ENCODE measurements around the gene RAPGEF6.
"Not testable (repeated sequence)": the region's sequence is repeated elsewhere in the genome, so short reads cannot be mapped to it uniquely, and the experiment has no call there.

The RAPGEF6 gene

GRCh38 chr5:131419877-131420276 lies 215.2 kb downstream of the RAPGEF6 start:
- no peaks in the 10 kb centered on the region for H3K27me3 ChIP-seq (ENCODE audit: low read depth, low read length)
- no peaks in the 10 kb centered on the region for H3K4me1 ChIP-seq (ENCODE audit: control insufficient read depth in 1 of 2, insufficient read depth in 2 of 2, low read length in 2 of 2)
- no peak overlapping the region for H3K4me3 ChIP-seq (ENCODE audit: low read depth in 1 of 2, low read length in 2 of 2)
- no peak overlapping the region for H3K27ac ChIP-seq (ENCODE audit: low read length)
- H3K9me3 ChIP-seq (ENCODE audit: control insufficient read depth in 1 of 2, low read length in 2 of 2), result no peaks in the 10 kb centered on the region
- H3K36me3 ChIP-seq (ENCODE audit: control insufficient read depth in 1 of 2, insufficient read depth in 2 of 2, low read length in 2 of 2), result no peaks in the 10 kb centered on the region

DNA sequence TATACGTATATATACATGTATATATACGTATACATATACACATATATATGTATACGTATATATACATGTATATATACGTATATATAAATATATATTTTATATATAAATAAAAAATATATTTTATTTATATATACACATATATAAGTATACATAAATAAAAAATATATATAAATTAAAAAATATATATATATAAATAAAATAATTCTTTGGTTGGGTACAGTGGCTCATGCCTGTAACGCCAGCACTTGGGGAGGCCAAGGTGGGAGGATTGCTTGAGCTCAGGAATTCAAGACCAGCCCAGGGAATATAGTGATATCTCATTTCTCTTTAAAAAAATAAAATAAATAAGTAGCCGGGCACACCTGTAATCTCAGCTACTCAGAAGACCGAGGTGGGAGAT lies 216.2 kb downstream of the RAPGEF6 start:
- Histone ChIP-seq H3K4me3 (ENCODE audit: low read depth in 1 of 2, low read length in 2 of 2) (no peak overlapping the region), H3K4me1 (ENCODE audit: control insufficient read depth in 1 of 2, insufficient read depth in 2 of 2, low read length in 2 of 2) (no peaks in the 10 kb centered on the region), H3K36me3 (ENCODE audit: control insufficient read depth in 1 of 2, insufficient read depth in 2 of 2, low read length in 2 of 2) (peaks cover 0 to 6% of the 10 kb centered on the region in 2 donors), H3K9me3 (ENCODE audit: control insufficient read depth in 1 of 2, low read length in 2 of 2) (no peaks in the 10 kb centered on the region), H3K27ac (ENCODE audit: low read length) (no peak overlapping the region), H3K27me3 (ENCODE audit: low read depth, low read length) (no peaks in the 10 kb centered on the region)

DNA sequence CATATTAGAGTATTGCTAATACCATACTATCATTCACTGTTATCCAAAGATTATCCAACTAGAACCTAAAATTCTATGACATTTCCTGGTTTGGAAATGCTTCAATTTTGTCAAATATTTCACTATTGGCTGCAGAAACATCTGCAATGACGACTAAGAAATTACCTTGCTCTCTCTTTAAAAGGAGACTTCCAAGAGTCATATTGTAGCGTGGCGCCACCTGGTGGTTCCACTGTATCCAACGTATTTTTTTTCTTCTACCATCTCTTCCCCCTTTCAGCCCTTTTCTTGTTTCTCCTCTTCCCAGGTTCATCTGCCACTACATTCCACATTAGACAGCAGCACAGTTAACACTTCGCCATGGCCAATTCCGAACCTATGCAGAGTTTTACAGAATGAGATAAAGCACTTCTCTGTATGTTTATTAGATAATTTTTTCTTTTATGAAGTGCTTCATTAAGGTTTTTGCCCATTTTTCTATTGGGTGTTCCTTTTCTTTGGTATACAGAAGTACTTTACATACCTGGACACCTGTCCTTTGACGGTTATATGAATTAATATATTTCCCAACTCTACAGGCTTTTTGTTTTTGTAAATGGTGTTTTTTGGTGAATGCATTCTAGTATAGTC lies 217.7 kb downstream of the RAPGEF6 start:
- H3K4me3 ChIP-seq (ENCODE audit: low read depth in 1 of 2, low read length in 2 of 2), result no peak overlapping the region
- H3K4me1 ChIP-seq (ENCODE audit: control insufficient read depth in 1 of 2, insufficient read depth in 2 of 2, low read length in 2 of 2), result no peaks in the 10 kb centered on the region
- H3K27ac ChIP-seq (ENCODE audit: low read length), result no peak overlapping the region
- no peaks in the 10 kb centered on the region for H3K27me3 ChIP-seq (ENCODE audit: low read depth, low read length)
- H3K36me3 ChIP-seq (ENCODE audit: control insufficient read depth in 1 of 2, insufficient read depth in 2 of 2, low read length in 2 of 2), result peaks cover 0 to 12% of the 10 kb centered on the region in 2 donors
- no peaks in the 10 kb centered on the region for H3K9me3 ChIP-seq (ENCODE audit: control insufficient read depth in 1 of 2, low read length in 2 of 2)

DNA sequence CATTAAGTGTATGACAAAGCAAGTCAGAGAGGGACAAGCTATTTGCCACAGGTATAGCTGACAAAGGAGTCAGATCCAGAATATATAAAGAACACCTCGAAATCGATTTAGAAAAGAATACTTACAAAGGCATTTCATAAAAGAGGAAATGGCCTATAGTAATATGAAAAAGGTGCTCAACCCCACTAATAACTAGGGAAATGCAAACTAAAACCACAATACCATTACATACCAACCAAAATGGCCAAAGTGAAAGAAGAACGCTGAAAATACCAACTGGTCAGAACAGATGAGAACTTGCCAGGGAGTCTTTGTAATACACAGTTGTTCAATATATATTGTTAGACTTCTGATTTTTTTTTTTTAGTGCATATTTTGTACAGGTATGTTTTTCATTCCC lies 218.3 kb downstream of the RAPGEF6 start:
- Histone ChIP-seq H3K4me1 (ENCODE audit: control insufficient read depth in 1 of 2, insufficient read depth in 2 of 2, low read length in 2 of 2) (no peaks in the 10 kb centered on the region), H3K27me3 (ENCODE audit: low read depth, low read length) (no peaks in the 10 kb centered on the region), H3K36me3 (ENCODE audit: control insufficient read depth in 1 of 2, insufficient read depth in 2 of 2, low read length in 2 of 2) (peaks cover 0 to 12% of the 10 kb centered on the region in 2 donors), H3K4me3 (ENCODE audit: low read depth in 1 of 2, low read length in 2 of 2) (no peak overlapping the region), H3K27ac (ENCODE audit: low read length) (no peak overlapping the region), H3K9me3 (ENCODE audit: control insufficient read depth in 1 of 2, low read length in 2 of 2) (no peaks in the 10 kb centered on the region)

DNA sequence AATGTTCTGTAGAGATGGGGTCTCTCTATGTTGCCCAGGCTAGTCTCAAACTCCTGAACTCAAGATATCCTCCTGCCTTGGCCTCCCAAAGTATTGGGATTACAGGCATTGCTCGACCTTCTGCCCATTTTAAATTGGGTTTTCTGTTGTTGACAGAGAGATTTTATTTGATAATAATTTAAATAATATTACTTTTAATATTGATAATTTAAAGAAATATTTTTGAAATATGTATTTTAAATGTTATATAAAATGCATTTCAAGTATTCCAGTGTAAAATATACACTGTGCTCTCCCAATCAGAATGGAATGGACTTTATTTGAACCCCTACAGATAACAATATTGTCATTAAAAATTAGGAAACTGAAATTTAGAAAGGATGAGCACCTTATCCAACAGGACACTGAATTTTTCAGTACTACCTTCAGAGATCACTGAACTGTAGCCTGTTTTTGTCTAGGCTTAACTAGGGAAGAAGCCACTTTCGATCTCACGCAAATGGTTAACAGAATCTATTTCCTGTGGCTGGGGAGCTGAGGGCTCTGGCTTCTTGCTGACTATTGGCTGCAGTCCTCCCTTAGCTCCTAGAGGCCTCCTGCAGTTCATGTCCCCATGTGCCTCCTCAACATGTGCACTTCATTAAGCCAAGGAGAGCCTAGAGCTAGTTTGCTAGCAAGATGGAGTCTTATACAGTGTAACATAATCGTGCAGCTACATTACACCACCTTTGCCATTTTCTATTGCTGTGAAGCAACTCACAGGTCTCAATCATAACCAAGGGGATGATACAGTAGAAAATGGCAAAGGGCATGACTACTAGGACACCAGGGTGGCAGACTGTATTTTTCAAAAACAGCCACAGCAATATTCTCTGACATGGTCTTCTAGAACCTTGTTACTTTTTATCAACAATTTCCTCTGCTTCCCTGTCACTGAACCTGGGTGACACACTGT lies 221.1 kb downstream of the RAPGEF6 start:
- H3K27ac ChIP-seq (ENCODE audit: low read length), result no peak overlapping the region
- no peaks in the 10 kb centered on the region for H3K9me3 ChIP-seq (ENCODE audit: control insufficient read depth in 1 of 2, low read length in 2 of 2)
- H3K4me1 ChIP-seq (ENCODE audit: control insufficient read depth in 1 of 2, insufficient read depth in 2 of 2, low read length in 2 of 2), result no peaks in the 10 kb centered on the region
- H3K4me3 ChIP-seq (ENCODE audit: low read depth in 1 of 2, low read length in 2 of 2), result no peak overlapping the region
- H3K36me3 ChIP-seq (ENCODE audit: control insufficient read depth in 1 of 2, insufficient read depth in 2 of 2, low read length in 2 of 2), result peaks cover 0 to 15% of the 10 kb centered on the region in 2 donors
- H3K27me3 ChIP-seq (ENCODE audit: low read depth, low read length), result no peaks in the 10 kb centered on the region

DNA sequence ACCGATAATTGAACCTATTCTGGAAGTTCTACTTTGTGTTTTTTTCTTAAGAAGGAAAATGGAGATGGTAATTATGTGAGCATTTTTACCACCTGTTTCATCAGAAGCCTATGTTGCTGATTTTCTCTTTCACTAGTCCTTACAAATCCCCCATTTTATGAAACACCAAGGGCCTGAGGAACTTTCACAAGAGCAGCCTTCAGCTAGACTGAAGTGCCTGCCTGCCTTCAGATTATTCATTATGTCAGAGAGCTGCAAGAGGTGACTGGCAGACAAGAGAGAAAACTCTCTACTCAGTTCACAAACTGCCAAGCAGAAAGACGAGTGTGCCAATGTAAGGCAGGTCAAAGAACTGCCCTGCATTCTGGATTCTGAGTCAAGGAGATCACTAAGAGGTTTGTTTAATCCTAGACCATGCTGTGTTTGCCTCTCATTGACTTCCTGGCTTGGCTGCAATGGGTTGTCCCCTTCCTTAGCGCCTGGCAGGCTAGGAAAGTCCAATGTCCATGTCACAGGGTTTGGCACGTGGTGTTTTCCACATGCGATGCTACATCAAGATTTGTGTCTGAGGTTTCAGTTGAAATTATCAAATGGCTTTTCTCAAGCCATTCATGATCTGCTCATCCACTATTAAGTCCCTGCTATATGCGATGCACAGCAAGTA lies 227.9 kb downstream of the RAPGEF6 start:
- peaks cover 0 to 26% of the 10 kb centered on the region in 2 donors for H3K36me3 ChIP-seq (ENCODE audit: control insufficient read depth in 1 of 2, insufficient read depth in 2 of 2, low read length in 2 of 2)
- H3K27me3 ChIP-seq (ENCODE audit: low read depth, low read length), result no peaks in the 10 kb centered on the region
- no peak overlapping the region for H3K4me3 ChIP-seq (ENCODE audit: low read depth in 1 of 2, low read length in 2 of 2)
- H3K9me3 ChIP-seq (ENCODE audit: control insufficient read depth in 1 of 2, low read length in 2 of 2), result peaks cover 0 to 3% of the 10 kb centered on the region in 2 donors
- H3K27ac ChIP-seq (ENCODE audit: low read length), result no peak overlapping the region
- H3K4me1 ChIP-seq (ENCODE audit: control insufficient read depth in 1 of 2, insufficient read depth in 2 of 2, low read length in 2 of 2), result no peaks in the 10 kb centered on the region

- Histone ChIP-seq H3K27ac (ENCODE audit: low read length) (no peak overlapping the region), H3K36me3 (ENCODE audit: control insufficient read depth in 1 of 2, insufficient read depth in 2 of 2, low read length in 2 of 2) (peaks cover 0 to 23% of the 10 kb centered on the region in 2 donors), H3K9me3 (ENCODE audit: control insufficient read depth in 1 of 2, low read length in 2 of 2) (peaks cover 4% of the 10 kb centered on the region in 2 donors), H3K27me3 (ENCODE audit: low read depth, low read length) (no peaks in the 10 kb centered on the region), H3K4me3 (ENCODE audit: low read depth in 1 of 2, low read length in 2 of 2) (no peak overlapping the region), H3K4me1 (ENCODE audit: control insufficient read depth in 1 of 2, insufficient read depth in 2 of 2, low read length in 2 of 2) (no peaks in the 10 kb centered on the region)
These were observed 229.0 kb downstream of the RAPGEF6 start for GRCh38 chr5:131406076-131406475.

DNA sequence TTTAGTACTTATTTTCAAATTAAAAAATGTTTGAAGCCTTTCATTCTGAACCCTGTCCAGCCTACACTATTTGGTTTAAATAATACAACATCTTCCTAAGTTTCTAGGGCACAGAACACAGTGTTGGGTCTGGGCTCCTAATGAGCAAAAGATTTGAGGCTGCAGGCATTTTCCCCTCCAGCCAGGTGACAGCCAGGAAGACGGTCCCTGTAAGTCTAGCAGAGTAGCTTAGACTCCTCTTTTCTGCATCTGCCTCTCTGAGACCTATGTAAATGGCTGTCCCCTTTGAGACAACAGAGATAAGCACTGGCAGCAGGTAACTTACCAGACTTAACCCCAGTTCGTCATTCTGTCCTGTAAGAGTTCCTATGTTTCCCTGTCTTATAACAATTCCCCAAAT lies 229.4 kb downstream of the RAPGEF6 start:
- Histone ChIP-seq H3K4me1 (ENCODE audit: control insufficient read depth in 1 of 2, insufficient read depth in 2 of 2, low read length in 2 of 2) (no peaks in the 10 kb centered on the region), H3K27ac (ENCODE audit: low read length) (no peak overlapping the region), H3K36me3 (ENCODE audit: control insufficient read depth in 1 of 2, insufficient read depth in 2 of 2, low read length in 2 of 2) (peaks cover 0 to 23% of the 10 kb centered on the region in 2 donors), H3K4me3 (ENCODE audit: low read depth in 1 of 2, low read length in 2 of 2) (no peak overlapping the region), H3K27me3 (ENCODE audit: low read depth, low read length) (no peaks in the 10 kb centered on the region), H3K9me3 (ENCODE audit: control insufficient read depth in 1 of 2, low read length in 2 of 2) (peaks cover 4% of the 10 kb centered on the region in 2 donors)

DNA sequence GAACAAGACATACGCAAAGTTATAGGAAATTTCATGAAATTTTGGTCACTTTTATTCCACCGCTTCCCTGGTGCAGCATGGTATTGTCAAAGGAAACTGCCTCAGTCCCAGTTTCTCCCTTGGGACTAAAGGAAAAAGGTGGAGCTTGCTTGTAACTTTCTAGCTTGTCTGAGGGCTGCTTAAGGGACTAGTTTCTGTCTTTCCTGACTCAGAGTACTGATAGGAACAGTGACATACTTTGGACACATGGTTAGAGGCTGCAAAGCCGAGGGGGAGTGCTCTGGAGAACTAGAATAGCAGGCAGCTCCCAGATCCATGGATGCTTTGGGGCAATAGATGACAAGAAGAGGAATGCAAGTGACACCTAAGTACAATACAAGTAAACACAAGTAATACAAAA lies 234.4 kb downstream of the RAPGEF6 start:
- H3K4me3 ChIP-seq (ENCODE audit: low read depth in 1 of 2, low read length in 2 of 2), result no peak overlapping the region
- peaks cover 4% of the 10 kb centered on the region in 2 donors for H3K9me3 ChIP-seq (ENCODE audit: control insufficient read depth in 1 of 2, low read length in 2 of 2)
- peaks cover 0 to 6% of the 10 kb centered on the region in 2 donors for H3K4me1 ChIP-seq (ENCODE audit: control insufficient read depth in 1 of 2, insufficient read depth in 2 of 2, low read length in 2 of 2)
- no peak overlapping the region for H3K27ac ChIP-seq (ENCODE audit: low read length)
- H3K36me3 ChIP-seq (ENCODE audit: control insufficient read depth in 1 of 2, insufficient read depth in 2 of 2, low read length in 2 of 2), result peaks cover 0 to 12% of the 10 kb centered on the region in 2 donors
- H3K27me3 ChIP-seq (ENCODE audit: low read depth, low read length), result no peaks in the 10 kb centered on the region

- not testable (repeated sequence) for H3K27me3 ChIP-seq (ENCODE audit: low read depth, low read length); H3K27ac ChIP-seq (ENCODE audit: low read length); H3K4me3 ChIP-seq (ENCODE audit: low read depth in 1 of 2, low read length in 2 of 2); H3K9me3 ChIP-seq (ENCODE audit: control insufficient read depth in 1 of 2, low read length in 2 of 2); H3K4me1 ChIP-seq (ENCODE audit: control insufficient read depth in 1 of 2, insufficient read depth in 2 of 2, low read length in 2 of 2)
- peaks cover 0 to 18% of the 10 kb centered on the region in 2 donors for H3K36me3 ChIP-seq (ENCODE audit: control insufficient read depth in 1 of 2, insufficient read depth in 2 of 2, low read length in 2 of 2)
These were observed 236.0 kb downstream of the RAPGEF6 start for GRCh38 chr5:131399007-131399406.

GRCh38 chr5:131396630-131397273 lies 238.3 kb downstream of the RAPGEF6 start:
- Histone ChIP-seq H3K36me3 (ENCODE audit: control insufficient read depth in 1 of 2, insufficient read depth in 2 of 2, low read length in 2 of 2) (peaks cover 11 to 18% of the 10 kb centered on the region in 2 donors), H3K4me1 (ENCODE audit: control insufficient read depth in 1 of 2, insufficient read depth in 2 of 2, low read length in 2 of 2) (peaks cover 0 to 13% of the 10 kb centered on the region in 2 donors), H3K4me3 (ENCODE audit: low read depth in 1 of 2, low read length in 2 of 2) (no peak overlapping the region), H3K27ac (ENCODE audit: low read length) (no peak overlapping the region), H3K27me3 (ENCODE audit: low read depth, low read length) (no peaks in the 10 kb centered on the region), H3K9me3 (ENCODE audit: control insufficient read depth in 1 of 2, low read length in 2 of 2) (peaks cover 0 to under 1% of the 10 kb centered on the region in 2 donors)

Measured in muscle layer of duodenum (tissue), 2 donors.